DMS 273 (cell line): ENCODE results near the gene CDK5RAP3.

Experiments
- DNase-seq: peaks from one replicate; lab custom pipeline; 2025; ENCODE audit not compliant: unreplicated experiment; lab: John Stamatoyannopoulos, UW

Gene CDK5RAP3

GRCh38 chr17:47948706-47949196 lies 22.2 kb upstream of the CDK5RAP3 start:
- DNase-seq: no peak

GRCh38 chr17:47949197-47949759 lies 21.6 kb upstream of the CDK5RAP3 start:
- peak; percentile 90 for DNase-seq

GRCh38 chr17:47949946-47950345 lies 21.0 kb upstream of the CDK5RAP3 start:
- no peak for DNase-seq

- no peak for DNase-seq
Observed at GRCh38 chr17:47950448-47950847, 20.5 kb upstream of the CDK5RAP3 start.

DNA sequence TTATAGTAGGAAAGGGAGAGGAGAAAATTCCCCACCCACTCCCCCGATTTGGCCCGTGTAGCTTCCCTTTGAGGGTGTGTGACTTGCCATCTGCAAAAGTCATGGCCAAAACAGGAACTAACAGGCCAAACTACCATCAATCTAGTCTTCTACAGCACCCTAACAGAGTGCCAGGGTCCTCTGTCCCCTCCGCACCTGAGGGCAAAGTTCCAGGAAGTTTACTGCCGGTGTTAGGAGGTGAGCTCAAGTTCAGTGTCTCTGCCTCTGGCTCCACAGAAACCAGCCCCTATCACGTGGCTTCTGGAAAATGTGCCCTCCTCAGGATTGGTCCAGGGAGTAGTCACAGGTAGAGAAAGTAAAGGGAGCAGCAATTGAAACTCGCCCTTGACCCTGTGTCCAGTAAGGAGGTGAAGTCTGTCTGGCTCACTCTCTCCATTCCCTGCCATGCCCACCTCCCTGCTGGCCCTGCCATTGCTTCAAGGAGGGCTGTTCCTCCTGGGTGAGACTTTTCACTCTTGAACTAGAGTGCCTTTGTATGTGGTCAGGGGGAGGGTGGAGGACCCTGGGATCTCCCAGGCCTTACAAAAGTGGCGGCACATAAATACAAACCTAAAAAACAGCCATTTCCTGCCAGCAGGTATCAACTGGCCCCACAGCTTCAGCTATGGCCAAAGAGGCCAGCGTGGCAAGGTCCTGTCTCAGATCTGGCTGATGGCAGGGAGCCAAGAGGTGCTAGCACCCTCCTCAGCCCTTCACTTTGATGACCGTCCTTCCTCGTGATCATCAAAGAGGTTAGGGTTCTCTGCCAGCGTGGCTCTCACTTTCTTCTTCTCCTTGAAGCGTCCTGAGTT lies 18.5 kb upstream of the CDK5RAP3 start:
- no peak for DNase-seq

GRCh38 chr17:47953909-47954308 lies 17.0 kb upstream of the CDK5RAP3 start:
- no peak for DNase-seq

GRCh38 chr17:47955497-47956461 lies 15.1 kb upstream of the CDK5RAP3 start:
- DNase-seq: no peak

DNA sequence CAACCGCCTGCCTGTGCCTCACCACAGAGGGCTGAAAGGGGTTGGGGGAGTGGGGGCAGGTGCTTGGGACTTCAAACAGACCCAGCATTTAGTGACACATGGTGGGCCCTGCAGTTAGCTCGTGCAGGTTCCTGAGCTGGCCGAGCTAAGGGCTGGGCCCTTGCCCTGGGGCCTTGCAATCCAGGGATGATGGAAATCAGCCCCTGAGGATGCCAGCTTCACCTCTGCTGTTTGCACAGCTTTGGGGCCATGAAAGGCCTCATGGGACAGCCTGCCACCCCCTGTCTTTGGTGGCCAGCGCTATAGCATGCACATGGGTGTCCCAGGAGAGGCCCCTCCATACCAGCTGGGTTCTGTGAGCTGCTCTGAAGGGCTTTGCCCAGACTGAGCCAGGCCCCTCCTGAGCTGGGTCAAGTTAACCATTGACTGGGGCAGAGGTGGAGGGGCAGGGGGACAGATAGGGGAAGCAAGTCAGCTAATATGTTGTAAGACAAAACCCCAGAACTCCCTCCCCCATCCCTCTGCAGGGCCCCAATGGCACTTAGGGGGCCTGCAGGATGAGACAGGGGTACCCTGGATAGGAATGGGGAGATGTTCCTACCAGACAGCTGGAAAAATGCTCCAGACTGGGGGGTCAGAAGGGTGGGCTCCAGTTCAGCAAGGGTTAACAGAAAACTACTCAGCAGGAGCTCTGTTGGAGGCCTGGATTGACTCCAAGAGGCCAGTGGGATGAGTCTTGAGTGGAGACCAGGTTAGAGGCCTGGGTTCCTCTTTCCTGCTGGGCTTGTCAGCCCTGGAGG lies 13.9 kb upstream of the CDK5RAP3 start:
- no peak for DNase-seq

DNA sequence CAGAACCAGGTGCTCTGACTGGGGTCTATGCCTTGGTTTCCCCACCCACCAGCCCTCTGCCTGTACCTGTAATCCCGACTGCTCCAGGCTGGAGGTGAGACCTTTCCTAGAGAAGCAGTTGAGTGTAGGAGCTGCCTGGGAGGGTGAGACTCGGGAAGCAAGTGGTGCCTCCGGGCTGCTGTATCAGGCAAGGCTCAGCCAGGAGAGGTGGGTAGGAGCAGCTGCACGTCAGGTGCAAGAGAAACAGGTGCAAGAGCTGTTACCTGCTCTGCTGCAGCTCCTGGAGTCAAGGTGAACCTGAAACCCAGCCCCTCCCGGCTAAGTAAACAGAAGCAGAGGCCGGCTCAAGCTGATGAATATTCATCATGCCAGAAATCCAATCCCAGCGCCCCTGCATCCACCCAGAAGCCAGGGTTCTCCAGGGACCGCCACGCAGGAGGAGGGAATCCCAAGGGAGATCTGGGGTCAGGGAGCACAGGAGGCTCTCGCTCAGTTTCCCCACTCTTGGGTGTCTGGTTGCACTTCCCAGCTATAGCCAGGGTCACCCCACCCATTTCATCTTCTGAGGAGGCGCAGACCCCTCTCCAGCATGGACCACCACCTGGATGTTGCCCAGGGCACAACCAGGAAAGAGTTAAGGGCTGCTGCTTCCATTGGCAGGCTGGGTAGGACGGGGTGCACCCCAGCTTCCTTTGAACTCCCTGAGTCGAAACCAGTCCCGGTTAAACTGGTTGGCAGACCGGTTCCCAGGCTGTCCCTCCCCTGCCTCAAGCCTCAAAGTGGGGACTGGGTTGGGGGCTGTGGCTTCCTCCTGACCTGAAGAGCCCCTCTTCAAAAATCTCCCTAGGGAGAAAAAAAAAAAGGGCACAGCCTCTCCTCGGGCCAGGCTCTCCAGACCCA lies 13.1 kb upstream of the CDK5RAP3 start, which contains the start of gene PRR15L:
TSS of gene PRR15L (minus strand) at position 293 of the 900 bp plus-strand sequence. CDS start 4,649 bp downstream, outside the sequence.
- DNase-seq: peak; percentile 36

- no peak for DNase-seq
Observed at GRCh38 chr17:47959825-47960655, 10.9 kb upstream of the CDK5RAP3 start.

GRCh38 chr17:47961406-47961805 lies 9.5 kb upstream of the CDK5RAP3 start:
- DNase-seq: no peak

GRCh38 chr17:47962901-47963300 lies 8.0 kb upstream of the CDK5RAP3 start:
- DNase-seq: no peak

DNA sequence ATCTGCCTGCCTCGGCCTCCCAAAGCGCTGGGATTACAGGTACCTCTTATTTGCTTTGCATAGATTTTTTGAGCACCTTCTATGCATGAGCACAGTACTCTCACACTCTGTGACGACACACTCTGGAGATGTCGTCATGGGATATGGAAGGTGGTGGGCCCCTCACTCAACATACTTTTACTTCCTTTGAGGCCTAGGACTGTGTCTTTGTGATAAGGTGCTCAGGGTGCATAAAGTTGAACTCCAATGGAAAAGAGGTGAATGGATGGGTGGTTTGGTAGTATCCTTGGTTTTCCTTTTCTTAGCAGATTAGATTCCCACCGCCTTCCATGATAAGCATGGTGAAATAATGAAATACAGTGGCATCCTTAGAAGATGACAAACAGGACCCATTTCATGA lies 6.1 kb upstream of the CDK5RAP3 start:
- no peak for DNase-seq

- no peak for DNase-seq
Observed at GRCh38 chr17:47966079-47966519, 4.8 kb upstream of the CDK5RAP3 start.

- no peak for DNase-seq
Observed at GRCh38 chr17:47967607-47968252, 3.2 kb upstream of the CDK5RAP3 start.

DNA sequence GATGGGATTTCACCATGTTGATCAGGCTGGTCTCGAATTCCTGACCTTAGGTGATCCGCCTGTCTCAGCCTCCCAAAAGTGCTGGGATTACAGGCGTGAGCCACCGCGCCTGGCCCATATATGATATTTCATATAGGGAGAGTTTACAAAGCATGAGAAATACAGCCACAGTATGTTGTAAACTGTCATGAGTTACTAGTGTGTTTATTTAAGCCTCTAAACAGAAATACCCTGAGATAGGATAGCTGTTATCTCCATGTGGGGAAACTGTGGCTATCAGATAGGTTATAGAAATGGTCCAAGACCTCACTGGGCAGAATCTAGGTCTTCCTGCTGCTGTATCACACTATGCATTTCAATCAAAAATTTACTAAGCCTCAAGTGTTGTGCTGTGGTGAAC lies 2.1 kb upstream of the CDK5RAP3 start:
- no peak for DNase-seq

GRCh38 chr17:47969930-47970724 lies 786 bp upstream of the CDK5RAP3 start:
- DNase-seq: no peak
